Measurements from ENCODE around the gene ETV1. TPM values are rescaled to one million over a fixed set of nuclear protein-coding genes. Genes with fewer than 3 reads are reported as not detected.

Gene ETV1
- total and polyA plus RNA-seq, 2 of the 4 experiments (the other 2 are of a cell fraction) = 8.6 to 21.1 TPM

- no peak for DNase-seq
- H3K27me3 ChIP-seq (ENCODE audit: control insufficient read depth, insufficient read depth, low read length) = no peaks in the 10 kb centered on the region
- 0 out of 2 replicates have a peak overlapping the region, but pooled peaks have one; percentile 14 for H3K23ac ChIP-seq (ENCODE audit: low read depth, low read length)
- no peak overlapping the region for H2AK5ac ChIP-seq (ENCODE audit: low read depth, low read length)
- ATAC-seq (ENCODE audit: low read depth) = no peak
- H3K36me3 ChIP-seq (ENCODE audit: control insufficient read depth, insufficient read depth, low read length) = no peaks in the 10 kb centered on the region
- no peak overlapping the region for H2BK20ac ChIP-seq (ENCODE audit: low read depth, low read length)
- H3K4me3 ChIP-seq (ENCODE audit: insufficient read depth, low read depth, low read length) = no peak overlapping the region
- intact Hi-C loops (cut with micrococcal nuclease) (no loop called here), dilution Hi-C loops (cut with HindIII; ENCODE audit: low sequenced_read_pairs, unreplicated experiment) (no loop called here), in situ Hi-C loops (cut with MboI; ENCODE audit: low sequenced_read_pairs) (no loop called here)
- no peak overlapping the region for H2BK15ac ChIP-seq (ENCODE audit: low read depth, low read length)
- CTCF ChIA-PET = no interaction called here
- no peak overlapping the region for H4K5ac ChIP-seq (ENCODE audit: low read depth, low read length)
- no peak overlapping the region for H3K9ac ChIP-seq (ENCODE audit: low read depth, low read length)
- H3K9me1 ChIP-seq (ENCODE audit: insufficient read depth, low read length) = no peaks in the 10 kb centered on the region
- no peak overlapping the region for H2AFZ ChIP-seq (replicated peaks; ENCODE audit: low read length, poor library complexity)
- H3K4ac ChIP-seq (ENCODE audit: low read depth, low read length) = no peak overlapping the region
- no TSS peak for BruUV-seq (replicated peaks)
- POLR2A ChIA-PET (ENCODE audit: unreplicated experiment) = no interaction called here
- no peak for TF ChIP-seq RAD21 (IDR thresholded peaks at IDR 0.05; ENCODE audit: low read length)
- TF ChIP-seq MXI1 (IDR thresholded peaks at IDR 0.05; ENCODE audit: borderline replicate concordance, low read depth, low read length) = no peak
- TF ChIP-seq POLR2A (IDR thresholded peaks at IDR 0.05; ENCODE audit: low read depth, low read length) = no peak
- no peak for TF ChIP-seq RCOR1 (IDR thresholded peaks at IDR 0.05; ENCODE audit: insufficient replicate concordance, low read length)
- no peak for TF ChIP-seq ELK1 (IDR thresholded peaks at IDR 0.05; ENCODE audit: borderline replicate concordance, low read depth, low read length)
- H3K14ac ChIP-seq (replicated peaks; ENCODE audit: low read depth, low read length) = no peak overlapping the region
- H3K27ac ChIP-seq (ENCODE audit: insufficient read depth, low read length) = no peak overlapping the region
- no peak overlapping the region for H2AK9ac ChIP-seq (replicated peaks; ENCODE audit: low read depth, low read length, poor library complexity)
- no peak overlapping the region for H3K56ac ChIP-seq (ENCODE audit: extremely low read depth, insufficient read depth, low read length)
- H2BK120ac ChIP-seq (ENCODE audit: low read depth, low read length) = no peak overlapping the region
- 90% methylated on average over 2 of the region's 3 CpGs; no CpG with 5 or more reads in 1 of the 2 experiments for WGBS, 2 experiments (ENCODE audit: extremely low coverage in 2 of 2, insufficient read length in 1 of 2)
- no peak overlapping the region; a peak in 1 of 4 replicates for H4K8ac ChIP-seq (ENCODE audit: low read depth in 2 of 2, low read length in 2 of 2)
- H3K4me2 ChIP-seq (ENCODE audit: low read depth, low read length) = no peak overlapping the region
- H3K18ac ChIP-seq (ENCODE audit: low read depth, low read length) = no peak overlapping the region
- H4K20me1 ChIP-seq (ENCODE audit: insufficient read depth, low read length) = no peaks in the 10 kb centered on the region
- no peaks in the 10 kb centered on the region for H3K4me1 ChIP-seq (ENCODE audit: control insufficient read depth, insufficient read depth, low read length)
- no peaks in the 10 kb centered on the region for H3K9me3 ChIP-seq (ENCODE audit: control insufficient read depth, insufficient read depth, low read length)
- H3K79me1 ChIP-seq (ENCODE audit: low read depth in 1 of 2, low read length in 2 of 2) = no peaks in the 10 kb centered on the region
- H4K91ac ChIP-seq (ENCODE audit: insufficient read depth, low read depth, low read length) = no peak overlapping the region
- no peak overlapping the region for H2BK5ac ChIP-seq (ENCODE audit: low read depth, low read length, poor library complexity, severe bottlenecking)
Measured at GRCh38 chr7:13953368-13953767, 36.1 kb downstream of the ETV1 start.
